Sigmoid colon (tissue), 7 donors: ENCODE results near the gene PDIA4. TPM values are rescaled to one million over a fixed set of nuclear protein-coding genes. Genes with fewer than 3 reads are reported as not detected.

ENCODE experiments used
- DNase-seq: peaks from one replicate; pipeline ENCODE4 v3.0.0-alpha.2; 2019
- H3K27ac ChIP-seq, 4 donors: fragments of 200-600 bp; sonication (generic); one replicate each; pipeline ENCODE4 v1.5.1; 2016 to 2019; ENCODE audit warnings: mild to moderate bottlenecking in 1 of 4
- H3K27me3 ChIP-seq, 3 donors: fragments of 200-600 bp; sonication (generic); one replicate each; pipeline ENCODE4 v1.5.1; 2019; ENCODE audit warnings: mild to moderate bottlenecking in 1 of 3
- H3K36me3 ChIP-seq, 4 donors: fragments of 200-600 bp; sonication (generic); one replicate each; pipeline ENCODE4 v1.5.1; 2016 to 2019
- H3K4me1 ChIP-seq, 4 donors: fragments of 200-600 bp; sonication (generic); one replicate each; pipeline ENCODE4 v1.5.1; 2017 to 2019
- H3K4me3 ChIP-seq, 4 donors: fragments of 200-600 bp; sonication (generic); one replicate each; pipeline ENCODE4 v1.5.1; 2017 to 2019; ENCODE audit warnings: mild to moderate bottlenecking in 2 of 4, moderate library complexity in 1 of 4
- H3K9me3 ChIP-seq, 4 donors: fragments of 200-600 bp in 3 of 4; sonication (generic) in 3 of 4; one replicate each; pipeline versions ENCODE4 v1.5.1 to v1.6.1; 2013 to 2019
- EP300 ChIP-seq, 4 donors: sonication (generic); formaldehyde crosslinking; IDR thresholded peaks; one replicate each; pipeline ENCODE4 v1.6.1; 2017; ENCODE audit warnings: antibody characterized with exemption in 4 of 4
- POLR2A ChIP-seq, 2 donors: fragments of 450-650 bp; IDR thresholded peaks; one replicate each; pipeline ENCODE4 v1.6.1; 2016; ENCODE audit warnings: antibody characterized with exemption in 2 of 2, mild to moderate bottlenecking in 2 of 2, moderate library complexity in 2 of 2
- POLR2AphosphoS5 ChIP-seq, 4 donors: sonication (generic); formaldehyde crosslinking; IDR thresholded peaks; one replicate each; pipeline ENCODE4 v1.6.1; 2017; ENCODE audit warnings: antibody characterized with exemption in 4 of 4
- WGBS, 2 donors: extraction: QIAGEN DNeasy Blood & Tissue Kit; methylation state at CpG; one replicate each; pipeline ENCODE4 v1.1.7; 2013; 5-methylcytosine and 5-hydroxymethylcytosine counted together
- intact Hi-C: fragments of 100-400 bp; cut with DNase I; formaldehyde crosslinking; loops from one replicate; pipeline ENCODE4 v1.15.1; 2023
- polyA plus RNA-seq, 3 donors: library from polyadenylated mRNA; stranded (reverse); fragments of 200-250 nt; gene quantifications; one replicate each; pipeline ENCODE4 v1.2.3, GENCODE V29; 2013
- total RNA-seq, 4 donors: library from RNA; depleted of rRNA; stranded (reverse); fragments of >200 nt; gene quantifications; one replicate each; pipeline ENCODE4 v1.1.0, GENCODE V29; 2016
- TF ChIP-seq, protein P1 (sequence below), 4 experiments: fragments of 450-650 bp in 3 of 4; fragments of 200-600 bp in 1 of 4; IDR thresholded peaks; one replicate each; pipeline ENCODE4 v1.5.1; 2016 to 2019; ENCODE audit warnings: antibody characterized with exemption in 4 of 4, mild to moderate bottlenecking in 3 of 4, moderate library complexity in 2 of 4
- donor health status: healthy with polysubstance abuse.
- donor health status: Bipolar disorder and iron deficiency.
- donor health status: healthy.

The PDIA4 gene
- total and polyA plus RNA-seq, 7 donors = 11.4 to 183 (median 40.9) TPM

DNA sequence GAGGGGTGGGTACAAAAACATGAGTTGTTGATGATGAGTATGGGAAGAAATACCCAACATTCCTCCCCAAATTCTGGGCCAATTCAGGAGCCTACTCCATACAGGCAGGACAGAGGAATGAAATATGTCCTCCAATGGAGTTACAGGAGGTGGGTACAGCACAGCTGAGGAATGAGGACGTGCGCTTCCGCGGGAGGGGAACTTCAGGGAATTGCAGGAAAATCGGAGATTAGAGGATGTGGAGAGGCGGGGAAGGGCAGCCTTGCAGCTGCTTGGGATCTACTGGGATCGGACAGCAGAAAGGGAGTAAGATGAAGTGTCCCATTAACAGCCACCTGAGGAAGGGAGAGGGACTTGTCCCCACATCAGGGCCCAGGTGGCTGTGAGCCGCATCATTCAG lies 50.2 kb downstream of the PDIA4 start:
- H3K9me3 ChIP-seq = no peaks in the 10 kb centered on the region
- intact Hi-C loops = no loop called here
- peaks cover 0 to 4% (median 0%) of the 10 kb centered on the region in 3 donors for H3K27me3 ChIP-seq
- no peaks in the 10 kb centered on the region for H3K36me3 ChIP-seq
- TF ChIP-seq EP300 (IDR thresholded peaks at IDR 0.05) (no peak), POLR2A (IDR thresholded peaks at IDR 0.05) (no peak)
- H3K4me1 ChIP-seq = peaks cover 0 to 9% (median 5%) of the 10 kb centered on the region in 4 donors
- no peak for DNase-seq
- H3K4me3 ChIP-seq = no peak overlapping the region
- WGBS, 2 donors = 64 to 69% methylated on average over 8 of the region's 8 CpGs
- no peak overlapping the region for H3K27ac ChIP-seq

DNA sequence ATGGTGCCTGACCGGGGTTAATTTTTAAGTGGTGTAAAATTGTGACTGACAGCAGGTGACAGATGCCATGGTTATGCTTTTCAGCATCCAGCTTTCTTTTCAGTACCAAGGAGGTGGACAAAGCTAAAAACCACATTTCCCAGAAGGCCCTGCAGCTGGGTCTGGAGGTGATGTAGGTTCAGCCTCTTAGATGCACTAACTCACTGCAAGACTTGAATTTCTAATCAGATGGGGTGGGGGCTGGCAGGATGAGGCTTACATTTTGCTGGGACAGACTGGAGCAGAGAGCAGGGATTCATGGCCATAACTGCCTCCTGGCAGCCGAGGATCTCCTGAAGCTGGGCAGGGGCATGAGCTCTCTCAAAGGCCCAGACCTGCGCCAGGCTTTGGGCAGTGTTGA lies 52.4 kb downstream of the PDIA4 start:
- Histone ChIP-seq H3K9me3 (no peaks in the 10 kb centered on the region), H3K27ac (no peak overlapping the region), H3K4me1 (no peaks in the 10 kb centered on the region), H3K27me3 (peaks cover 0 to 4% (median 0%) of the 10 kb centered on the region in 3 donors), H3K4me3 (no peak overlapping the region), H3K36me3 (no peaks in the 10 kb centered on the region)
- WGBS, 2 donors = 65 to 89% methylated on average over 3 of the region's 3 CpGs
- no peak for DNase-seq
- TF ChIP-seq POLR2AphosphoS5 (IDR thresholded peaks at IDR 0.05) = no peak
- TF ChIP-seq, protein P1, sequence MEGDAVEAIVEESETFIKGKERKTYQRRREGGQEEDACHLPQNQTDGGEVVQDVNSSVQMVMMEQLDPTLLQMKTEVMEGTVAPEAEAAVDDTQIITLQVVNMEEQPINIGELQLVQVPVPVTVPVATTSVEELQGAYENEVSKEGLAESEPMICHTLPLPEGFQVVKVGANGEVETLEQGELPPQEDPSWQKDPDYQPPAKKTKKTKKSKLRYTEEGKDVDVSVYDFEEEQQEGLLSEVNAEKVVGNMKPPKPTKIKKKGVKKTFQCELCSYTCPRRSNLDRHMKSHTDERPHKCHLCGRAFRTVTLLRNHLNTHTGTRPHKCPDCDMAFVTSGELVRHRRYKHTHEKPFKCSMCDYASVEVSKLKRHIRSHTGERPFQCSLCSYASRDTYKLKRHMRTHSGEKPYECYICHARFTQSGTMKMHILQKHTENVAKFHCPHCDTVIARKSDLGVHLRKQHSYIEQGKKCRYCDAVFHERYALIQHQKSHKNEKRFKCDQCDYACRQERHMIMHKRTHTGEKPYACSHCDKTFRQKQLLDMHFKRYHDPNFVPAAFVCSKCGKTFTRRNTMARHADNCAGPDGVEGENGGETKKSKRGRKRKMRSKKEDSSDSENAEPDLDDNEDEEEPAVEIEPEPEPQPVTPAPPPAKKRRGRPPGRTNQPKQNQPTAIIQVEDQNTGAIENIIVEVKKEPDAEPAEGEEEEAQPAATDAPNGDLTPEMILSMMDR (IDR thresholded peaks at IDR 0.05) = no peak
- TF ChIP-seq POLR2A (IDR thresholded peaks at IDR 0.05) = no peak
- TF ChIP-seq EP300 (IDR thresholded peaks at IDR 0.05) = no peak
- intact Hi-C loops = no loop called here

DNA sequence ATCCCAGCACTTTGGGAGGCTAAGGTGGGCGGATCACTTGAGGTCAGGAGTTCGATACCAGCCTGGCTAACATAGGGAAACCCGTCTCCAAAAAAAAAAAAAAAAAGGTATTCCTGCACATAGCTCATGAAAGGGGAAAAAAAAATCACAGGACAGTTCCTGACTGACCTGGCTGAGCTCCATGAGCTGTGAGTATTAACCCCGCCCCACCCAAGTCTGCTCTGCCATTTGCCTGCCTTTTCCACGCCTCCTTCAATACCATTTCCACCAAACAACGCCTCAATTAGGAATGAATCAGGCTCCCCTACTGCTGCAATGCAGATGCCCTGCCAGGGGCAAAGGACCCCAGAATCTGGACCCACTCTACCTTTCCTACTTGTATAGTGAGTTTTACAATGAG lies 55.0 kb downstream of the PDIA4 start:
- H3K9me3 ChIP-seq = no peaks in the 10 kb centered on the region
- 41 to 84% methylated on average over 6 of the region's 6 CpGs for WGBS, 2 donors
- no peak overlapping the region for H3K4me3 ChIP-seq
- peaks cover 0 to 4% (median 0%) of the 10 kb centered on the region in 3 donors for H3K27me3 ChIP-seq
- no peak for TF ChIP-seq EP300 (IDR thresholded peaks at IDR 0.05)
- TF ChIP-seq POLR2A (IDR thresholded peaks at IDR 0.05) = no peak
- no peak for TF ChIP-seq POLR2AphosphoS5 (IDR thresholded peaks at IDR 0.05)
- TF ChIP-seq, protein P1 (IDR thresholded peaks at IDR 0.05) = no peak
- DNase-seq = no peak
- no peak overlapping the region for H3K27ac ChIP-seq
- intact Hi-C loops = no loop called here
- H3K4me1 ChIP-seq = no peaks in the 10 kb centered on the region
- H3K36me3 ChIP-seq = no peaks in the 10 kb centered on the region

DNA sequence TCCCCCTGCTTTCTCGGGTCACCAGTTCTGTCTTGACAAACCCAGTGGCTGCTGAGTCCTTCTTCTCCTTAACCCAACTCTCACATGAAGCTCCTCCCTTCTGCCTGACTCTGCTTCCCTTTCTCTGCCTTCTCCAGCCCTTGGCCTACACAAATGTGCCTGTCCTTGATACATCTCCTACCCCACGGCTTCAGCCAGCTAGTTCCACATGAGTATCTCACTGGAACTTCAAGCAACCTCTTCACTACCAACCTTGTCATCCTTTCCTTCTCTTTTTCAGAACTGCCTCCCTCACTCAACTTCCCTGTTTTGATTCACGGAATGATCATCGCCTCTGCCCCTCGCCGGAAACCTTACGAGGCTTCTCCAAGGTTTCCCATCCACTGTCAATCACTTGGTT lies 55.9 kb downstream of the PDIA4 start:
- Histone ChIP-seq H3K4me1 (no peaks in the 10 kb centered on the region), H3K4me3 (no peak overlapping the region), H3K27ac (no peak overlapping the region), H3K9me3 (no peaks in the 10 kb centered on the region), H3K27me3 (peaks cover 0 to 4% (median 0%) of the 10 kb centered on the region in 3 donors), H3K36me3 (no peaks in the 10 kb centered on the region)
- TF ChIP-seq, protein P1 (IDR thresholded peaks at IDR 0.05) = no peak
- no peak for TF ChIP-seq POLR2A (IDR thresholded peaks at IDR 0.05)
- WGBS, 2 donors = 62 to 77% methylated on average over 7 of the region's 7 CpGs
- DNase-seq = no peak
- intact Hi-C loops = no loop called here

DNA sequence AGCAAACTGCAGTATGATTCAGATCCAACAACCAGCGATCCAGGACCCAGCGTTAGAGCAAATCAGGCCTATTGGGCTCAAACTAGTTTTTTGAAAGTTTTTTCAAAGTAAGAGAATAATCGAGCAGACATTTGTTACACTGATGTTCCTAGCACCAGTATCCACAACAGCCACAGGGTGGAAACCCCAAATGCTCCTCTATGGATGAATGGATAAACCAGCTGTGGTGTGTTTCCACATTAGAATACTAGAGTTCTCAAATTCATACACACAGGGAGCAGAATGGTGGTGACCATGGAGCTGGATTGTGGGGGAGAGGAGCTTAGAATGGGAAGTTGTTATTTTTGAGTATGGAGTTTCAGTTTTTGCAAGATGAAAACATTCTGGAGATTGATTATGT lies 60.7 kb downstream of the PDIA4 start:
- no peak overlapping the region for H3K27ac ChIP-seq
- intact Hi-C loops = loop anchor here (1.0 kb wide), 1 partner anchor 392 kb away; no protein-coding TSS in a partner anchor
- H3K36me3 ChIP-seq = no peaks in the 10 kb centered on the region
- DNase-seq = no peak
- H3K4me3 ChIP-seq = no peak overlapping the region
- no peaks in the 10 kb centered on the region for H3K9me3 ChIP-seq
- H3K27me3 ChIP-seq = no peaks in the 10 kb centered on the region
- WGBS, 2 donors = 72 to 82% methylated on average over 3 of the region's 3 CpGs
- peaks cover 0 to 18% (median 12%) of the 10 kb centered on the region in 4 donors for H3K4me1 ChIP-seq
- TF ChIP-seq EP300 (IDR thresholded peaks at IDR 0.05) (no peak), POLR2AphosphoS5 (IDR thresholded peaks at IDR 0.05) (no peak), POLR2A (IDR thresholded peaks at IDR 0.05) (no peak)
- TF ChIP-seq, protein P1 (IDR thresholded peaks at IDR 0.05) = no peak
